ENCODE data around the gene OXSR1.

GRCh38 chr3:38163117-38163840 lies 2.1 kb upstream of the OXSR1 start:
- TF ChIP-seq CTCF (IDR thresholded peaks at IDR 0.05) (no peak), POLR2A (IDR thresholded peaks at IDR 0.05) (no peak)

Data from body of pancreas (tissue), 4 donors.